Stimulated activated CD8-positive, alpha-beta memory T cell treated with anti-CD3 and anti-CD28 coated beads, Interleukin-7, amount 100 ng/mL, for 4 hours (primary cell): ENCODE data around the gene RCAN2.
"Not testable (repeated sequence)": the region's sequence is repeated elsewhere in the genome, so short reads cannot be mapped to it uniquely, and the experiment has no call there.

Source experiments
- DNase-seq, 2 donors: peaks; one replicate each; pipeline ENCODE4 v3.0.0-alpha.2; 2020; ENCODE audit warnings: low read depth in 2 of 2

Gene RCAN2

DNA sequence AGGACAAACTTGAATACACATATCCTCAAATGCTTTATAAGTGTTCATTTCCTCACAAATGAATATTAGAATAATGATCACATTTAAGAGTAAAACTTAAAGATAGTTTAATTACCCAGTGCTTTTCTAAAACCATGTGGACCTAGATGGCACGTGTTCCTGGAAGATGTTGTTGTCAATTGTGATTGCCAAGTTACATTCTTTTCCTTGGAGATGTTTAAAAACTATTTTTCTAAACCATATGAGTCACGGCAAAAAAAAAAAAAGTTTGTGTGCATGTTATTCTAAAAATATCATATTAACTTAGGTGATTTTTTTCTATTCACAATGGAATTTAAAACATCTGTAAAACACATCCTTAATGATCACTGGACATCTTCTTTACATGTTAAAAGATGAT lies 51.1 kb downstream of the RCAN2 start:
- DNase-seq, result no peak

DNA sequence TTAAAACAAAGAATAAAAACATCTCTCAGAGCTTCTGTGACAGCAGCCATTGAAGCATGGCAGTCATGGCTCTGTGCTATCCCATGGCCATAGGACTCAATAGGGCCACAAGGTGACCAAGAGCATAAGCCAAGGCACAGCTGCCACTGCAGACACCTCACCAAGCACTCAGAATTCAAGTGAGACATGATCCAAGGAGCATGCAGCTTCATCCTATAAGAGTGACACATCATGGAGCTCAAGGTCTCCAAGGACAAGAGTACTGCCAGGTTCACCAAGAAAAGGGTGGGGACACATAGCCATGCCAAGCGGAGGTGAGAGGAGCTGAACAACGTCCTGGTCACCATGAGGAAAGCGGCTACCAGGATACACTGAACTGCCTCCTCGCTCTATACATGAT lies 53.0 kb downstream of the RCAN2 start:
- DNase-seq, result no peak

DNA sequence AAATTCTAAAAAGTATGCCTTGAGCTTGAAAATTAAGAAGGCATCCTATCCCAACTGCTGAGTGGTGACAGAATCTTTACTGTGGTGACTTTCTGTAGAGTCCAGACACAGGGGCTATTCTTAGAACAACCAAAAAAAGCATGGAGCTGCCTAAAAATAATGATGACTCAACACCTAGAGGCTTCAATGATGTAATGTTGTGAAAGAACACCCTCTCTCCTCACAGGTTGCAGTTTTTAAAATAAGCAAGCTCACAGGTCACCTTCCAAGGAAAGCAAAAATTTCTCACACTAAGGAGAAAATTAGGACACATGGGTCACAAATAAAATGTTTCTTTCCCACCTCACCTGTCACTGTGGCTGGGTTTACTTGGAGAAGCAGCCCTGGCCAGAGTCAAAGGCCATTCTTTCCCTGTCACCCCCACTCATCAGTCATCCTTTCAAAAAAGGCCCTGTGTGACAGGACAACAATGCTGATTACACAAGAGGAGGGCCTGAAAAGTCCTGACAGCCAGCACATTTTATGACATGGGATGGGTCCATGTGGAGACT lies 53.5 kb downstream of the RCAN2 start:
- no peak for DNase-seq

DNA sequence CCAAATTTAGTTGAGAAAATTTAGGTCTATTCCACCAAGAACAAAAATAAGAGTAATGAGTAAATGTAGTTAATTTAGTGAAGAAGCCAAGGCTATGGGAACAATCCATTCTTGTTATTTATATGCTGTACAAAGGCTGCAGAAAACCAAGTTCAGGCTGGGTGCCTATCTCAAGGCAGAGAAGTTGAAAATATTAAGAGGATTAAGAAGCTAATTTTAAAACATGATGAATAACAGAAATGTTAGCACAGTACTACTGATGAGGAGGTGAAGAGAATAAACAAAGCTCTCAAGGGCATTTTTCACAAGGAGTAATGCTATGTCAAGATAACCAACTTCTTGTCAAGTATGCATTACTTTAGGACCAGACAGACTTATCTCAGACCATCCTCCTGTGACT lies 68.6 kb downstream of the RCAN2 start:
- no peak for DNase-seq

DNA sequence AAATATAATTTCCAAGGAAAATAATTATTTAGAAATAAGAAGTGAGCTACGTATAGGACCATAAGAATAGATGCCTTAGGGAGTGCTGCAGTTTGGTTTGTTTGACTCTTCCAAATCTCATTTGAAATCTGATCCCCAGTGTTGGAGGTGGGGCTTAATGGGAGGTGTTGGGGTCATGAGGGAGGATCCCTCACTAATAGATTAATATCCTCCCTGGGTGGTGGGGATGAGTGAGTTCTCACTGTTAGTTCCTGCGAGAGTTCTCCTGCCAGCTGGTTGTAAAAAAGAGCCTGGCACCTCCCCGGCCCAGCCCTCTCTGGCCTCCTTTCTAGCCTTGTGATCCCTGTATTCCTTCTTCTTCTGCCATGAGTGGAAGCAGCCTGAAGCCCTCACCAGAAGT lies 69.3 kb downstream of the RCAN2 start:
- DNase-seq, result no peak

DNA sequence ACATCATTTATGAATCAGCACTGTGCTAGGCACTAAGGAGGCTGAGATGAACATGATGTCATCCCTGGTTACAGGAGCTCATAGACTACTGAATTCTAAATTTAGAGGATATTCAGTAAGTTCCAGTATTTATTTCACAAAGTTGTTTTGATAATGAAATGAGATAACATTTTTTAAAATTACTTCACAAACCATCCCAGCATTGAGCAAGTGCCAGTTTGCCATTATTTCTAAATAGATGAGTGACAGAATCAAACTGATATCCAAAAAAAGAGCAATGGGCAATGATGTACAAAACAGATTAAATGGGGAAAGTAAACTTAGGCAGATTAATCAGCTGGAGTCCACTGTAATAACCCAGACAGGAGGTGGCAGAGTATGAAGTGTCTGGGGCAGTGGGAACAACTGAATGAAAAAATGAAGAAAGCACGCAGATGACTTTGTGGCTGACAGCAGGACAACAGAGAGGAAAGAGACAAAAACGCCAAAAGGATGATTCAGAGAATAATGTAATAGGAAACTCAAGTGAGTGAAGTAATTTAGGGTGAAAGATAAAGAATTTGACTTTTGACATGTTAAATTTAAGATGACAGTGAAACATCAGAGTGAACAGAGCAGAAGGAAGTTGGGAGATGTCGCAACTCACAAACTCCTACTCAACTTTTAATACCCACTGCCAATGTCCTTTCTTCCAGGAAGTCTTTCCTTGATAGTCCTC lies 70.2 kb downstream of the RCAN2 start:
- no peak for DNase-seq

DNA sequence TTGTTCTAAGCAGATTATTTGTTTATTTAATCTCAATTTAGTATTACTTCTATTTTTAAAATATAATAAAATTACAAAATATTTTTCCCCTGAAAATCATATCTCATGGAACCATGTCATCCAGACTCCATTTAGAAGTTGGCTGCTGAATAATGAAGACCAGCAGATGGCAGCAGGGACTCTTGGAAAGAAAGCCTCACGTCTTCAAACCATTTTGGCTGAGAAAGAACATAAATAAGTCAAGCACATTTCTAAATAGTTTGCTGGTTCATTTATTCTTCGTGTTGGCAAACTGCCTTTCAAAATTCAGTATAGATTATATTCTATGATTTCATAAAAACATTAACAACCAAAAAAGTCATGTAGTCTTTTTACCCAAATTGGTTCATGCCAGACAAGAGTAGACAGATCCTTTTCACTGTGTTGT lies 71.7 kb downstream of the RCAN2 start:
- no peak for DNase-seq

DNA sequence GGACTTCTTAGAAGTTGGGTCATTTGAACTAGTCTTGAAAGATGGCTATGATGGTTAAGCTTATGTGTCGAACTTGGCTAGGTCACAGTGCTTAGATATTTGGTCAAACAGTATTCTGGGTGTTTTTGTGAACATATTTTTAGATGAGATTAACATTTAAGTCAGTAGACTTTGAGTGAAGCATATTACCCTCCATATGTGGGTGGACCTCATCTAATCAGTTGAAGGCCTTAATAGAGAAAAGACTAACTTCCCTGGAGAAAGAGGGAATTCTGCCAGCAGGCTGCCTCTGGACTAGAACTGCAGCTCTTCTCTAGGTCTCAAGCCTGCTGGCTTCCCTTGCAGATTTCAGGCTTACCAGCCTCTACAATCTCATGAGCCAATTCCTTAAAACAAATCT lies 76.9 kb downstream of the RCAN2 start:
- no peak for DNase-seq

DNA sequence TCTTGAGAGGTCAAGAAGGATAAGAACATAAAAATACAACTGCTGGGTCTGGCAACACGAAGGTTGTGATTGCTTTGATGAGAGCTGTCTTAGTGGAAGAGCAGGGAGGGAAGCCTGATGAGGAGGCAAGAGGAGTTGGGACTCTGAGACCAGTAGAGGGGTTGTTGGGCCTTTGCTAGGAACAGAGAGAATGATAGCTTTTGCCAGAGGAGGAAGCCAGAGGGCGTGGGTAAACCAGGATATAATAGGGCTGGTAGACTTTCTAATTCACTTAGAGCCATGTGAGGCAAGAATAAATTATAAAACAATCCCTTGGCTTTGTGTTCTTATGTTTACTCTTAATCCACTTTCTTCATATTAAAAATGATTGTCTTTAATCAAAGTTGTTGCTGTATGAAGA lies 78.6 kb downstream of the RCAN2 start:
- no peak for DNase-seq

DNA sequence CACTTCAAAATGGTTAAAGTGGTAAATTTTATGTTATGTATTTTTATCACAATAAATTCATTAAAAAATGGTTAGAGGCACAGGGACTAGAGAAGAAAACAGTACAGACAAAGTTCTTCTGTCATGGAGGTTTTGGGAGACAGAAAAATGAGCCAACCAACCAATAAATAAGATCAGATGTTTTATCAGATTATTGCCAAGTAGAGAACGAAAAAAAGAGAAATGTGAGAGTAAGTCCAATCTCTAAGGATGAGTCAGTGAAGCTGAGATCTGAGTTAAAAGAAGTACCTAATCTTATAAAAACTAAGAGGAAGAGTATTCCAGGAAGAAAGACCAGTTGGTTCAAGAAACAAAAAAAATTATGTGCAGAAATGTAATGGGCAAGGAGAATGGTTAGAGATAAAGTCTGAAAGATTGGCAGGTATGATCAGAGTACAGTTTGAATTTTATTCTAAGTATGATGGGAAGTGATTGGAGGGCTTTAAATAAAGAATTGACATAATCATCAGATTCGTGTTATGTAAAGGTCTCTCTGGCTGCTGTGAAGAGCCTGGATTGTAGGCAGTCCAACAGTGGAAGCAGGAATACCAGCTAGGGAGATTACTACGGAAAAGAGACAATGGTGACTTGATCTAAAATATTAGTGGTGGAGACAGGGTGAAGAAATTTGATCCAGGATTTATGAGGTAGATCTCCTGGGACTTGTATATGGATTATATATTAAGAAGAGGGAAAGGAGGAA lies 79.6 kb downstream of the RCAN2 start:
- no peak for DNase-seq

DNA sequence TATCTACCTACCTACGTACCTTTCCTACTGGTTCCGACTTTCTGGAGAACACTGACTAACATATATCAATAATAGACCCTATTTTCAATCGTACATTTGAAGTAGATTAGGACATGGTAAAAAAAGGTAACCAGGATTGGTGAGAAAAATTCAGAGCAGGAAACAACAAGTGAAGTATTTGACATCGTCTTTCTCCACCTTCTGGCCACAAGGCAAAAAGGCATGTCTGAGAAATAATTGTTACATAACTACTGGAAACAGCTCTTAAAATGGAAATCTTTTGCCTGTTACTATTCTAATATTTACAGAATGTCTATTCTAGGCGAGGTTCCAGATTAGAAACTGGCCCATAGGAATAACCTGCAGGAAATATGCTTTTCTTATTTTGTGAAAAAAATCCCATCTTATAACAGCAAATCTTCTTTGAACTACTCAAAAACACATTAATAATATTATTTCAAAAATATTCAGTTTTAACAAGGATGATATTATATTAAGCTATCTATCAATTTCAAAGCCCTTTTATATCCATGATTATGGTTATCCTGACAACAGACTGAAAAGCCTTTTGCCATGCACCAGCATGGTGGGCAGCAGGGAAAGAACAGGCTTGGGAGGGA lies 80.8 kb downstream of the RCAN2 start:
- no peak for DNase-seq

DNA sequence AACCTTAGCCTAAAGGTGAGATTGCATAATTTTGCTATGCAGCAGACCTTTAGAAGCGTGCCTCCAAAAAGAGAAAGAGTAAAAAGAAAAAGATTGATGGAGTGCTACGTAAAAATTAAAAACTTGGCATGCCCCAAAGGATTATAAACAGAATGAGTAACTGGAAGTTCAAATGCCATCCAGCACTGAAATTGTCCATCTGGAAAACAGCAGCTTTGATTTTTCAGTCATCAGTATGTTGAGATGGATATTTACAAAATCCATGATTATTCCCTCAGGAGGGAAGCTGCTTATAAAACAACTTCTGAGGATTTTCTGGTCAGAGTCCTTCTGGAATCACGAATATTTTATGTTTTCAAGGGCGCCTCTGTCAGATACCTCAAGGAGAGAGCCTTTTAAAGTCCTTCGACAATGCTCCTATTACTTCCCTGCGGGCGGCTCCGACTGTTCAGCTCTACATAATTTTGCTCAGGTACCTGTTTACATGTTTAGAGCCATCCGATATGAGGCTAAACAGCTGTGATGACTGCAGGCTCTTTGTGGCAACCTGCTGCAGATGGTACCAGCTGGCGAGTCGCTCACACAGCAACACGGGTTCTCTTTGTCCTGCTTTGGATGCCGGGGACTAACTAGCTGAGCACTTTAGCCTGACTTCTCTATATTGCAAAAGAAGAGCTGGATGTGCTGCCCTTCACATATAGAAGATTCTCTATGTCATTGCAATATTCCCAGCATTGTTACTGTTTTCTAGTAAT lies 83.3 kb downstream of the RCAN2 start:
- DNase-seq, result no peak

DNA sequence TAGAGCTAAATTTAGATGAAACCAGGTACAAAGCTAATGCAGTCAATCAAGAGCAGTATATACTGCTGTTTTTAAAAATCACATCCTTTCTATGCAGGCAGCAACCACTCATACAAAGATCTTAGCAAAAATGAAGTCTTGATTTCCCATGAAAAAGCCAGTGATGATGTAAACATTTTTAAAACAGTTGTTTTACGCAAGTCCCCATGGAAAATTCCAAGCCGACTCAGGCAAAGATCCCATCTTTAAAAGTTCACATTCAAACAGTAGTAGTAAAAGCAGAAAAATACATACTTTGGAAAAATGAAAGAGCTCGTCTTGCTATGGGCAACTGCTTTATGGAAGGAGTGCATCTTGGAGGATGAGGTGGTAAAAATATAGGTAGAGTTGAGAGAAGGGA lies 84.0 kb downstream of the RCAN2 start:
- DNase-seq, result no peak

DNA sequence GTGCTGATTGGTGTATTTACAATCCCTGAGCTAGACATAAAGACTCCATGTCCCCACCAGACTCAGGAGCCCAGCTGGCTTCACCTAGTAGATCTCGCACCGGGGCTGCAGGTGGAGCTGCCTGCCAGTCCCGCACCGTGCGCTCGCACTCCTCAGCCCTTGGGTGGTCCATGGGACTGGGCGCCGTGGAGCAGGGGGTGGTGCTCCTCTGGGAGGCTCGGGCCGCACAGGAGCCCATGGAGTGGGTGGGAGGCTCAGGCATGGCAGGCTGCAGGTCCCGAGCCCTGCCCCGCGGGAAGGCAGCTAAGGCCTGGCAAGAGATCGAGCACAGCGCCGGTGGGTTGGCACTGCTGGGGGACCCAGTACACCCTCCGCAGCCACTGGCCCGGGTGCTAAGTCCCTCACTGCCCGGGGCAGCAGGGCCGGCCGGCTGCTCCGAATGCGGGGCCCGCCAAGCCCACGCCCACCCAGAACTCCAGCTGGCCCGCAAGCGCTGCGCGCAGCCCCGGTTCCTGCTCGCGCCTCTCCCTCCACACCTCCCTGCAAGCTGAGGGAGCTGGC lies 85.5 kb downstream of the RCAN2 start:
- not testable (repeated sequence) for DNase-seq

DNA sequence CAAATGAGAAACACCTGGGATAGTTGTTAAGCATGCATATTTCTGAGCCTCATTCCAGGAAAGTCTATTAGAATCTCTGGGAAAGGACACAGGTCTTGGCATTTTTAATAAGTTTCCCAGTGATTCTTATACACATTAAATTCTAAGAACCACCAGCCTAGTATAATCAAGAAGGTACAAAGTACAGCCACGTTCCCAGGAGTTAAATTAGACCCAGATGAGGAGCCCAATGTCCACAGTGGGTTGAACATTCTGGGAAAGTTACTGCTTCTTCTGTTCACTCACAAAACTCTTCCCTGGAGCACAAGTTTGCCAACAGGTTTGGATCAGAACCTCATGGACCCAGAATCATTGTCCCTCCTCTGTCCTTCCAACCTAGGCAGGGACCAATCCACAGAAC lies 90.4 kb downstream of the RCAN2 start:
- DNase-seq, result no peak

DNA sequence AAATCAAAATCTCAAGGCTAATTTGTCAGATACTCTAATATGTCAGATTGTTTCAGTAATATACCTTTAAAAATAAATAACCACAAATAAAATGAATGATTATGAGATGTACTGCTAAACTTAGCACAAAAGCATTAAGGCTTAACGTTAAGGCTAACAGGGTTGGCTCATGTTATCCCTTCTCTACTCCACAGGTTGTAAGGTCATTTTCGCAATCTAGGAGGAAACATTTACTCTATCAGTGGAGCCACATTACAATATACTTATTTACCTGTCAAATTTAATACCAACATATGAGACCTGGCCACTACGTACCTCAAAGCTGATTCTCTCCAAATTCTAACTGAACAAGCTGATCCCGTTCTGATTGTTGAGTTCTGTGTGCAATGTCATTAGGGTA lies 95.7 kb downstream of the RCAN2 start:
- DNase-seq, result no peak

DNA sequence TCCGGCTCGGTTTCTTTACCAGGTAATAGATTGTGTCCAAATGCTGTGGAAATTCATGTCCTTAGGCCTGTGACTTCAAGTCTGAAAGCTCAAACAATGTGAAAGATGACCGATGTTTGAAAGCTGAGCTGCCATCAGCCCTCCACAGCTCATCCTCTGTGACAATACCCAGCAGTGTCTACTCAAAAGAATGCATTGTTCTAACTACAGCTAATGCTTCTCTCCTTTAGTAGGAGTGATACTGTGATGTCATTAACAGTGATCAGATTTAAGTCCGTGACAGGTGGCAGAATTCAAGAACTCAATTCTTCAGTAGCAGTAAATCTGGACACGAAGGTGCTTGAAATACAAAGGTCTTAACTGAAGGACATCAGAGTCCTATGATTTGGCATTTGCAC lies 97.3 kb downstream of the RCAN2 start:
- no peak for DNase-seq

DNA sequence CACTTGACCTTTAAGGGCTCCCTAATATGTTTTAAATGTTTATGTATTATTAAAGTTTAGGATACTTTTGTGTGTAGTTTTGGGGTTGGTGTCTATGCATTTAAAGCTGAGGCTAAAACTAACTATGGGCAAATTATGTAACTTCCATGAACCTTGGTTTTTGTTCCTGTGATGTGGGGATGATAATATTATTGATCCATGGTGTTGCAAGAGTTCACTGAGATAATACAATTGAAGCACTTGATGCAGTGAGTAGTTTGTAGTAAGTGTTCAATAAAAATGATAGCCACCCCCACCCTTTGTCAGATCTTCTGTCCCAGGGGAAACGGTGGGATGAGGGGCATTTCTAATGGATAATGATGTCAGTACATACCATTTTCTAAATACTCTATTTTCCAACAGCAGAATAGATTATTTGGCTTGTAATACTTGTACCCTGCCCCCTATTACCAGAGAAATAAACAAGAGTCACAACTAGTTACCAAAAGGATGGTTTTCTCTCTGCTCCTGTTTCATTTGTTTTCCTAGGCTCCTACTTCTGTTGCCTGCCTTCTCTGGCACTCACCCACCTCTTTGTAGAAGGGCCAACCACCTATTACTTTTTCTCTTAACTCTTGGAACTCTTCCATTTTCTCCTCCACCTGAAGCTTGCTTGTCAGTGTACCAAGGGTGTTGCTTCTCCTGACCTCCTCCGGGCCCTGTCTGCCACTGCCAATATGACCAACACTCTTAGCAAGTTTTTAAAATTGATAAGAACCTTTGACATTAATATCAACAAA lies 97.9 kb downstream of the RCAN2 start:
- no peak for DNase-seq

DNA sequence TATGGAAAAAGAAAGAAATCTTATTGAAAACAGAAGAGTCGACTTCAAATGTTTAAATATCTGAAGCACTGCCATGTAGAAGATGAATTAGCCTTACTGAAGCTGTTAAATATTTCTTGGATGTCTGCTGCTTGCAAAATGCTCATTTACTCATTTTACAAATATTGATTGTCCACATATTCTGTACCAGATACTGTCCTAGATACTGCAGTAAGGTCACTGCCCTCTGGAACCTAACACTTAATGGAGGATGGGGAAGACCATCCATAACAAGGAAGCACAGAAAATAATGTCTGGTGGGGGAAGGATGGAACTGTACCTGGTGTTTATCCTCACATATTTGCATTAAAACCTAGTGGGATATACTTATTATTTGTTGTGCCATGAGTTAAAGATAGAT lies 99.0 kb downstream of the RCAN2 start:
- DNase-seq, result no peak

DNA sequence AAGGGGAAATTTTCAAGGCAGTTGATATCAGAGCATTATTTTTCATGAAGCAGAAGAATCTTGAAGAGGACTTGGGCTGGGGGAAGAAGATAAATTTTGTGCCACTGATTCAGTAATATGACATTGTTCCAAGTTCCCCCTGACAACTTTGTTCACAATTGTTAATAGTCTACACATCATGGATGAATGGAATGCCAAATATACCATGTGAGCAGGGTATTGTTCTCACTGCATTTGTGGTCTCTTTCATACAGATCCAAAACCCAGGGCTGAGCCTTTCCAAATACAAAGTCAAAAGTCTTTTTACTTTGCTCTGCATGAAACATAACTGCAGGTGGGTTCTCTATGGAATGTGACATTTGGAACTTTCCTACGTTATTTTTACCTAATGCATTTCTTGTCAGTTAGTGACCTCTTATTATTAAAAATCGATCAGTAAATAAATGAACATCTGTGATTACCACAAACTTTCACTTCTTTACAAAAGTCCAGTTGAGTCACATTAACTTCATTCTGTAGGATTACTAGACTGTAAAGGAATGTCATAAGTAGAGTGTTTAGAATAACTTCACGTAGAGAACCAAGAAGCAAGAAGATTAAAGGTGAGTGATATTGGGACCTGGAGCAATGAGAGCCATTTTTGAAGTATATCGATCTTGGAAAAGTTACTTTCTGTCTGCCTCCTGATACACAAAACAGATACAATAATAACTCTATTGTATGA lies 100.9 kb downstream of the RCAN2 start:
- no peak for DNase-seq
